GM19240 (cell line): ENCODE data around the gene ADAMTS9.

Experiments
- DNase-seq: peaks from one replicate; pipeline ENCODE4 v3.0.0; 2011; ENCODE audit warnings: low spot score; ENCODE audit not compliant: insufficient read length

The ADAMTS9 gene

DNA sequence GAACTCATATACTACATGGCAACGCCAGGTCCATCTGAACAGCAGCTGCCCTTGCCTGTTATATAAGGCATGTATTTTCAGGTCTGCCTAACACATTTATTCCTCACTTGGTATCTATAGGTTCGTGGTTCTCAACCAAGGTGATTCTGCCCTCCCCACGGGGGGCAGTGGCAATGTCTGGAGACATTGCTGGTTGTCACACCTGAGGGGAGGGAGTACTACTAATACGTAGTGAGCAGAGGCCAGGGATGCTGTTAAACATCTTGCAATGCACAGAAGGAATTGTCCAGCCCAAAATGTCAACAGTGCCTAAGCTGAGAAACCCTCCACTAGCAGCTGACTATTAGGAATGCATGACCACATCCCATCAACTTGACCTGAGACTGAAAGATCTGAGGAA lies 32.6 kb downstream of the ADAMTS9 start:
- DNase-seq = no peak

DNA sequence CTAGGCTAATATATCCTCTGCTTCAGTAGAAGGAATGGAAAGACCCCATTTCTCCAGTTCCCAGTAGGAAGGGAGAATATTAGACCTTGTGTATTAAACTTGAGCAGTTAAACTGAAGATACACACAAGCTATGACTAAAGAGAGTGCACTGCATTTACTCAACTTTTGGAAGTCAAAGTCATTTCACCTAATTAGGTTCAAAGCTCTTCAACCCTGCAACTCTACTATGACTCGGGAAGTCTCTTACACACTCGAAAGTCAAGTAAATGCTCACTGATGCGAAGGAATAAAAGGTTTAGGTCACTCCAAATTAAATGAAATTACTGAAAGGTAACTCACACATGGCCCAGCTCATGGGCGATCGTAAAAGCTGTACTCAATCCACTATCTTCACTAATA lies 33.8 kb downstream of the ADAMTS9 start:
- no peak for DNase-seq

DNA sequence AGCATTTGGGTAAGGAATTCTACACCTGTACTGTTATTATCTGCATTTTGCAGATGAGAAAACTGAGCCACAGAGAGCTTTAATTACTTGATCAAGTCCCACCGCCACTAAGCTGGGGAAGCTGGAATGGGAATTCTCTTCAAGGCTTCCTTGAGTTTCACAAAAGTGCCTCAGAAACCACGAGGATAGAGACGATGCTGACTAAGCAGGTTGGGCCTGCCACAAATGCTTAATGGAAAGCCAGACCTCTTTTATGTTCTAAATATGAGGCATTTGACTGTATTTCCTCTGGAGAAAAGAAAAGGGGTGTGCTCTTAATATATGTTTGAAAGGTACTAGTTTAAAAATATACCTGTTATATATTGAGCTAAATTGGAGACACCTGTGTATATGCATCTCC lies 34.7 kb downstream of the ADAMTS9 start:
- DNase-seq = no peak

DNA sequence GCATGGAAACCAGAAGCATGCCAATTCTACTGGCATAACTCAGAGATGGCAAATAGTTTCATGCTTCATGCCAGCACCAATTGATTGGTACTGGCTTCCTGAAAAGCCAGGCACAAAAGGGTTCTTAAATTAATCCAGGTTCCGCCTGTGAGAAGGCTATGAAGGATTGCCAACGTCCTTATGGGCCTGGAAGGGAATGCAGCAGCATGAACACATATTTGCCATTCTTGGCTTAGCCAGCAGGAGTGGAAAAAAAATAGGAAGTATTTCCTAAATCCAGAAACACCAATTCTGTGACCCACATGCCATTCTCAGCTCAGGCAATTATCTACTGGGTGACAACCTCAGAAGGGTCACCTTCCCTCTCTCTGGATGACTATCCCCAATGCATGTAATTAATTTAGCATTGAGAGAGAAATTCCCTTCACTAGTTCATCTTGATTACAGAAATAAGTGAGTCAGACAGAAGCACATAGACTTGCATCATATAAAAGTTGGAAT lies 36.0 kb downstream of the ADAMTS9 start:
- DNase-seq = no peak

DNA sequence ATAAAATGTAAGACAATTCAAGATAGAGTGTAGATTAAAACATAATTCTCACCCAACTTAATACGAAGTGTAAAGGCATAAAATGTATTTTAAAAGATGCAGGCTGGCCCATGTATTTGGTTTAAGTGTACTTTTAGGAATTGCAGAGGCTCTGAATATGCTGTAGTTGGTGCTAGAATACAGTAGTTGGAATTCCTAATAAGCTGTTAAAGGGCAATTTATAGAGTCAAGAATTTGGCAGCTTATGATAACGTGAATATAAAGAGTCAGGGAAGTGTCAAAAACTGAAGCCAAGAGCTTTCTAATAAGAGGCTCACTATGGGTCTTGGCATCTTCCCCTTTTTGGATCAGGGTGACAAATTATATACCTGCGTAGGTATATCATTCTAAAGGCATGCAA lies 36.5 kb downstream of the ADAMTS9 start:
- no peak for DNase-seq

DNA sequence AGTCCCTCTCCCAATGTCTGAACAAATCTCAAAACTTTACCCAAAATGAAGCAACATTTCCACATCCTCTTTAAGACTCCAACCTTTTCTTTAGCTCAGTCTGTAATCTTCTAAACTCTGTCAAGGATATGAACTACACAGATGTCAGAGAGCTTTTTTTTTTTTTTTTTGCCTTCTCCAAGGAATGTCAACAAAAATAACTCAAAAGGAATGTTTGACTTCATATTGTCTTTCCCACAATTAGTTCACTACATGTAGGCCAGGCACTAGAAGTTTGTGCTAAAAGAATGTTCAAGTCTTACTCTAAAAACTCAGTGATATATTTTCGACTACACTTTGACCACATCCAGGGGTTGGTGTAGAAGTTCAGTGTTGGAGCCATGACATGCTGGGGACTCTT lies 37.1 kb downstream of the ADAMTS9 start:
- DNase-seq = no peak

DNA sequence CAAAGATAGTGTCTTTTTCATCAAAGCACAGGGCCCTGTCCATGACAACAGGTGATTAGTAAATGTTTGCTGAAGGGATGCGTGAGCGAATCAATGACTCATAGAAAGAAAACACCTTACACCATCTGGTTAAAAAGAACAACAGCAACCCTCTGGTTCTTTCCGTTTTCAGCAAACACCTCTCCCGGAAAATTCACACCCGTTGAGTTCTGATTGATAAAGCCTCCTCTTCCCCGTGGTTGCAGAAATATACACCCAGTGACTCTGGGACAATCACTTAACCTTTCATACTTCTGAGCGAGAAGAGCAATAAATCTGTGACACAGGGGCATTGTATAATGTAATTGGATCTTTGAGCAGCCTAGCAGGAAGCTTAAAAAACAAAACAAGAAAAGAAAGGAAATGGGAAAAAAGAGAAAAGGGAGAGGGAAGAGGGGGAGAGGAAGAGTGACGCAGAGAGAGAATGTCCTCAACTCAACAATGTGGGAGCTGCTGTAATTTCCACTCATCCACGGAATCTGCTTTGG lies 37.6 kb downstream of the ADAMTS9 start:
- DNase-seq = no peak

DNA sequence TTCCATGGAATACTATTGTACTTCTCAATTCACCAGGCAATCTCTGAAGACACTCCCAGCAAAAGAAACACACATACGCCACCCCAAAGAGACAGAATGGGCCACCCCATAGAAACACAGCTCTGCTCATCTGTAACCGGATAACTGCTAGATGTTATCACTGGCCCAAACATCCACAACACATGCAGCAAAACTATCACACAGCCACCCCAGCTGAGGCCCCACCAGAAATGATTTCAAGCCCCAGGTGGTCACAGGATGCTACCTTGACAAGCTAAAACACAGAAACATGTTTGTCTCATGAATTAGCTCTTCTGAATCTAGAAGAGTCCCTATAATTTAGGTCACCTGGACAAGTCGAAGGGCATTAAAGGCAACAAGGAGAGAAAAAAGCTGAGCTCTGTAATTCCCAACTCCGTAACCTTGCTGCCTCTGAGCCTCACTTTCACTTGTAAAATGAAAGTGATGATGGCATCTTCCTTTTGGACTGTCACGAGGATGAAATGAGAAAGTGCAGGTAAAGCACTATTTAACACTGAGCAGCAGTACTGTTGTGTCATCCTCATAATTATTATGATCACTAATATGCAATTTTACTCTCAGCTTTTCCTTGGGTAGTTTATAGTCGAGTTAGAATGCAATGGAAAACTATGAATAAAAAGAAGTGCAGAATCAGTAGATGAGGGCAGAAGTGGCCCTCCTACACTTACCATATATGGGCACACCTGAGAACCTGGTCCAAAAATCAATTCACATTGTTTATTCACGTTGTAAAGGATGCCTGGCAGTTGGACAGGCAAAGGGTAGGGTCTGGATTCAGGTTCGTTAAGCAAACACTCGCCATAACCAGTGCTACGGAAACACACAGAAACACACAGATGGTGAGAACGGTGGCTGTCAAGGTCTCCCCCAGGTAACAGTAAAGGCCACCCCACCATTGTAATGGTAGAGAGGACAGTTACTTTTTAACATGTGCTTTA lies 38.6 kb downstream of the ADAMTS9 start:
- no peak for DNase-seq

DNA sequence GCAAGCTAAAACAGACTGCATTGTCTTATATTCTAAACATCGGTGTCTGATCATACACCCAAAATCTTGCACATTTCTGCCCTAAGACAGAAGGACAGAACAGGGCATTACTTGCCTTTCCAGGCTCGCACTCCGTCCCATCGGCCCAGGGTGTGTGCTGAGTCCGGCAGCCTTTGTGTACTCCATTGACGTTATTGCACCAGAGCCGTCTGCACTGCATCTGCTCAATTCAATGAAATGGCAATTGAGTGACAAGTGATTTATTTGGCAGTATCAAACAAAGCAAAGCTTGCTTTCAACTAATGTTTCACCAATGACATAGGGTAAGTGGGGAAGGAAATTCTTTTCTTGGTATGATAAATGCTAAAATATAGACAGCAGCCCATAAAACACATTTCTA lies 40.0 kb downstream of the ADAMTS9 start:
- no peak for DNase-seq

DNA sequence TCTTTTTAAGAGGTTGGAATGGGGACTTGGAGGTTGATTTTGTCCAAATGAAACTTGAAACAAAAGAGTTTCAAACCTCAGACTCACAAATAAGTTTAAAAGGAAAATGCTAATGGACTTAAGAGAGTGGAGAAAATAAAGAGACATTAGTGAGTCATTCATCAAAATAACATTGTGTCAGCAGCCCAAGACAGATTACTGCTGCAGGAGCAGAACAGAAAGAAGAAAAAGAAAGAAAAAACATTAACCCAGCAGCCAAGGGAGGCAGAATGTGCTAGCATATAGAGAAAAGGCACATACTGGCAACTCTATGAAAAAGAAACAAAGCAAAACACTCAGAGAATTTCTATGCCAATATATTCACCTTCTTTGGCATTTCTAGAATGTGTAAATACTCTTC lies 42.6 kb downstream of the ADAMTS9 start:
- DNase-seq = no peak

DNA sequence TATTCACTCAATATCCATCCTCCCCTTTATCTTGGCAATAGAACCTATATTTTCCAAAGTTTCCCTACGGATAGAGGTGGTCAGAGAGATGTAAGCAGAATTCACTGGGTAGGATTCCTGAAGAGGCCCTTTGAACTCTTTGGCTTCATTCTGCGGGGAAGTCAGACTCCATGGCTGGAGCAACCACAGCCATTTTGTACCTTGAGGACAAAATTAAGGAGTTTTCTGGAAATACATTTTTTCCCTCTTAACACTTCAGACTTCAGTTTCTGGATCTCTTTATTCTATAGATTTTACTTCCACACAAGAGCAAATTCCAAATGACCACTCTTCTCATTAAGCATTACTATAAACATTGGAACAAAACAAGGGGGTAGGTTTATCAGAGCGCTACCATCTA lies 43.3 kb downstream of the ADAMTS9 start:
- no peak for DNase-seq

DNA sequence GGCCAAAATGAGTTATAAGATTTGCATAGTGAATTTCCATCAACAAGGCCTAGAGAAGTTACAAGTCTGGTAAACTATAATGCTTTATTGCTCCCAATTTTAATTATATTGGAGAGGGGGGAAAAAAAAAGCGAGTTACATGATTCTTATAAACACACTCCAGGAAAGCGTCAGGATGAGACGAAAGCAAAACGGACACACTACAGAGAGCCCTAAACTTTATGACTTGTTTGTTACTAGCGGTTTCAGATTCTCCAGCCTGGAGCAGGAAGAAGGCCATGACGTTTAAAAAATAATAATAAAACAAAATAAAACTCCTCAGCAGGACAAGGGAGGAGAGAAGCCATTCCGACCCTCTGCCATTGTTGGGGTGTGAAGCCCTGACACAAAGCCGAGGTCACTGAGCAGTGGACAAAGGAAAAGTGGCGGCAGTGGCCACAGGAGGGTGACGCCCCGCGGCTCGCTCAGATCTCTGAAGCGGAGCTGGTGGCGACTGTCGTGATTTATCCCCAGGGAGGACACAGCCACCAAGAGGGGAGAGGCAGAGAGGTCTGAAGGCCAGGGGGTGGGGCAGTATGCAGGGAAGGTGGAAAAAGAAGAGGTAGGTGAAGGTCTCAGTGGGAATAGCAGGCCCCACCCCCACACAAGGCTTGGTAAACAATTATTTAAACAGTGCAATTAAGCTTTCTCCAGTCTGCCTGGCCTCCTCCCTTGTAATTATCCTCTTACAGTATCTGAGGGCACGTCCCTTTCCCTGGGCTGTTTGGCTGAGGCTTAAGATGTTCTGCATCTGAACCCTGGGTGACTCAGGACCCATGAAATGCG lies 45.3 kb downstream of the ADAMTS9 start:
- no peak for DNase-seq

DNA sequence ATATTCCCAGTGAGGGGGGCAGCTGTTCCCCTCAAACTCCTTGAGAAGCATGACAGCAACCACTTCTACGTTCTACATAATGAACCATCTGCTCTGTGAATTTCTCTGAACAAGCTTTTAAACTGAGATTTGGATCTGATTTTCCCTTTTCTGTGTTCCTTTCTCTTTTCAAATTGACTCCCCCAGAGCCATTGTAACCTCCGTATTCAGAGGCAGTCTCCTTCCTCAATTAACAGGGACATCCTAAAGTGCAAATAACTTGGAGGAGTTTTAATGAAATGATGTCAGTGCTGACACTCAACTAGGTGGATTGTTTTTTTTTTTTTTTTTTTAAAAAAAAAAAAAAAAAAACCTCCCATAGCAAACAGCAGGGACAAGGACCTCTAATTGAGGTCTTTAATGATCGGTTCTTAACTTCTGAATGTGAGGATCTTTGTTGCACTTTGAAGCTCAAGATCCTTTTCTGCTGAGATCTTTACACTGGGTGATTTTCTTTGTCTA lies 48.8 kb downstream of the ADAMTS9 start:
- DNase-seq = no peak

DNA sequence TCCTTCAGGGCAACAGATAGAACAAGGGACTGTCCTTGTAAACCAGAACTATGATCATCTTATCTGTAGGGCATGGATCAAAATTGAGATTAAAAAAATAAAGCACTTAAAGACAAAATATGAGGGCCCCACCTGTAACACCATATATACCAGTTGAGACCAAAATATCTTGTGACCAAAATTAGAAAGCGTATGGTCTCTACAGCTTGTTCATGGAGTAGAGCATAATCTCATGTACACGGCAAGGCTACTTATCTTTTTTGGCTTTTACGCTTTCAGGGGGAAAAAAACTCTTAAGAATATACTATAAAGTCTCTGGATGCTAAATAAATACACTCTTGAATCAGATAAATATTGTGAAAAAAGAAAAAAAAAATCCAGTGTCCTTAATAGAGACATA lies 49.3 kb downstream of the ADAMTS9 start:
- DNase-seq = no peak

DNA sequence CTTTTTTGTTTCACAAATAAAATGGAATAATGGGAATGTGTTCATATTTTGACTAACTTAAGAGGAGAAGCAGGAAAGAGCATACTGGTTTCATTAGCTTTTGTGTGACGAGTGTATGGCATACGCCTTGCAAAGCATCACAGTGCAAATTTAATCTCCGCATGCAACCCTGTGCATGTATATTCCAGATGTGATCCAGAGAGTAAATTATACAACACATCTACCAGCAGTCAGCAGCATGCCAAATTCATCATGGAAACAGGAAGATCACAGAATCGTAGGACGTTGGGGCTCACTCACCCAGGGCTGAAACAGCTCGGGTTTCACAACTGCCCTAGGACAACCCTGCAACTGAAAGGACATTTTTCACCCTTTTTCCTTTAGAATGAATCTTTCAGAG lies 53.4 kb downstream of the ADAMTS9 start:
- DNase-seq = no peak

DNA sequence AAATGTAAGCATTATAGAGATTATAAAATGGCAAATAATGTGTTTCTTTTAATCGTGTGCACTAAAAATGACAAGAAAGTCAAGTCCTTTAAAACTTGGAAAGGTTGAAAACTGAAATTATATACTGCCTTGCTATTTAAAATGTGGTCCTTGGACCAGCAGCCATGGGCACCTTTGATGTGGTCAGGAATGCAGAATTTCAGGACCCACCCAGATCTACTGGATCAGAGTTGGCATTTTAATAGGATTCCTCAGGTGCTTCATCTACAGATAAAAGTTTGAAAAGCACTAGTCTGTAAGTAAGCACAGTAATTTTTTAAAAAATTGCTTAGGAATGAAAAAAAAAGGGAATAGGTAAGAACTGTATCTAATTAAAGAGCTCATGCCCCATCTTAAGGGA lies 55.8 kb downstream of the ADAMTS9 start:
- DNase-seq = no peak

DNA sequence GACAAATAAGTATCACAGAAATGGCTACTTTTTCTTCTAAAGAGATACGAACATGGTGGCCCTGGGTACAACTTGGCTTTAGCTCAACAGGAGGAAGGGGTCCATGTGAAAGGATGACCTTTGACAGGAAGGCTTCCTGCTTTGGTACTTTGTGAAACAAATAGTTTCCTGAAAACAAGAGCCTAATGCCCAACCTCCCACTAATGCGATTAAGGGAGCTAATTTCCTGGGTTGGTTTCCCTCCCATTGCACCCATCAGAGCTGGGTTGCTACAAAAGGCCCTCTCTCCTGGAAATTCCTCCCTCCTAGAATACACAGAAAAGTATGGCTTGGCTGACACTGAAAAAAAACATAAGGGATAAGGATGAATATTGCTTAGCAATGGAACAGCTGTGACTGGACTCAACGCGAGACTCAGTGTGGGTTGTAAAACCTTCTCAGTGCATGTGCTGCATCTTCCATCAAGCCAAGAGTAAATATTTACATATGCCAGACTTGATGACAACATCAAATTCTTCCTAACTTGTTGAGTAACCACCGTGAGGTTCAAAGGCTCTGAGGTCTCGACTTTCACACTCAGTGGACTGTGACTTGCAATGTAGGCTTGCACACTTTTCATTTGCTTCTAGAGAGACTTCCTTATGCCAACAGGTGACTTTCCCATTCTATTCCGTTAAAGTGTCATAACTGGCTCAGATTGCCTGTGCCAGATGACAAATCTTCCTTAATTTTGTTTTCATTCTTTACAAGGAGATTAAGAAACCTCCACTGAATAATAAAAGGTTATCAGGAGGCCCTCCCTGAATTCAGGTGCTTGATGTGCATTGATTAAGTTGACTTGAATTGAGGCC lies 60.1 kb downstream of the ADAMTS9 start:
- DNase-seq = no peak

DNA sequence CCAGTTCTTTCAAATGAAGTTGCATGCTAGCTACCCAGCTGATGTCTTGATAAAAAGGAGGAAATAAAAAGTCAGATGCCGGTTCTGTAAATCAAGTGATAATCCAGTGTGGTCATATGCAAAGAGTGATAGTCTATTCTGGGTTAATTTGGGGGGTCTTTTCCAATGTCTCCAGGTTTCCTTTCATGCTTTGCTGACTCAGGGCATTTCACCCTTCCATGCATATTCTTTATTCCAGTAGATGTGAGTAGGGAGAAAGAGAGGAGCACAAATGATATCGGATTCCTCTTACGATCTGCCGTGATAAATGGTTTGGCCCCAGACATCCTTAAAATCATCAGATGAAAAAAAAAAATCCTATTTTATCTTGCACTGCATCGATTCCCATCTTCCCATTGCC lies 60.8 kb downstream of the ADAMTS9 start:
- DNase-seq = no peak

DNA sequence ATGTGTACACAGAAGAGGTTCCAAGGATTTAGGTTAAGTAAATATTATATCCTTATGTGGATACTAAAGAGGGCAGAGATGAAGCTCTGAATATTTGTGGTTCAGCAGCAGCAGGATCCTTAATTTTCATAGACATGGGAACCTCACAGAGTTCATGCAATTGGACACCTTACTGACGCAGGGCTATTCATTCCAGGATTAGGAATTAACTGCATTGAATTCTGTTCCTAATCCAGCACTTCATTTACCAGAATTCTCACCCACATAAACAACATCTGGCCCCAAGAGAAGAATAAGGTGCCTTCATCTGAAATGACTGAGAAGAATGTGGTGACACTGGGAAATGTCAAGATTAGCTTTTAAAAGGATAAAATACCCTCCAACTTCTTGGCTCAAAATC lies 62.4 kb downstream of the ADAMTS9 start:
- DNase-seq = no peak

DNA sequence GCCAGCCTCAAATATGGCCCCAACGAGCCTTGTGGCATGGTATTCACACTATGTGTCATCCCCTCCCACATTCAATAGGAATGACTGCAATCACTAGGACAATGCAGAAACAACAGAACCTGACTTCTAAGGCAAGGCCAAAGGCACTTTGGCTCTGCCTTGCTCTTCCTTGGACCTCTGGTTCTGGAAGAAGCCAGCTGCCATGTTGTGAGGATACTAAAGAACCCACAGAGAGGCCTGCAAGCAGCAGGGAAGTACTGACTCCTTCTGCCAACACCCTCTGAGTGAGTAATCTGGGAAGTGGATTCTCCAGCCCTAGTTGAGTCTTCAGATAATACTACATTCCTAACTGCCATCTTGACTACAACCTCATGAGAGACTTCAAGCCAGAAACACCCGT lies 64.7 kb downstream of the ADAMTS9 start:
- no peak for DNase-seq
